Activated T-cell treated with anti-CD3 and anti-CD28 coated beads, Interleukin-2, amount 50 U/mL, for 24 hours (primary cell): ENCODE results near the gene NTNG1.
"Not testable (repeated sequence)": the region's sequence is repeated elsewhere in the genome, so short reads cannot be mapped to it uniquely, and the experiment has no call there.

Experiments used
- DNase-seq: peaks from one replicate; pipeline ENCODE4 v3.0.0-alpha.2; 2020
- H3K27ac Mint-ChIP-seq: 2 replicates; pipeline ENCODE4 v1.8.0; 2020; ENCODE audit warnings: mild to moderate bottlenecking, mixed read lengths
- H3K27me3 Mint-ChIP-seq: 2 replicates; pipeline ENCODE4 v1.8.0; 2020; ENCODE audit warnings: mixed read lengths
- H3K36me3 Mint-ChIP-seq: 2 replicates; pipeline ENCODE4 v1.8.0; 2020; ENCODE audit warnings: low read depth, mixed read lengths
- H3K4me1 Mint-ChIP-seq: 2 replicates; pipeline ENCODE4 v1.8.0; 2020; ENCODE audit warnings: low read depth, mixed read lengths
- H3K4me3 Mint-ChIP-seq: 2 replicates; pipeline ENCODE4 v1.8.0; 2020; ENCODE audit warnings: mild to moderate bottlenecking, moderate library complexity, mixed read lengths
- H3K9me3 Mint-ChIP-seq: 2 replicates; pipeline ENCODE4 v1.8.0; 2020; ENCODE audit warnings: mixed read lengths

The NTNG1 gene

GRCh38 chr1:107162745-107163144 is 21.9 kb downstream of the NTNG1 start:
- Mint-ChIP-seq H3K27me3 (peaks cover 14% of the 10 kb centered on the region), H3K36me3 (no peaks in the 10 kb centered on the region), H3K4me3 (no peak overlapping the region), H3K4me1 (no peaks in the 10 kb centered on the region), H3K27ac (no peak overlapping the region), H3K9me3 (peaks cover 4% of the 10 kb centered on the region)
- DNase-seq, result no peak

- not testable (repeated sequence) for H3K27ac Mint-ChIP-seq, H3K36me3 Mint-ChIP-seq, DNase-seq, H3K4me3 Mint-ChIP-seq, H3K9me3 Mint-ChIP-seq, H3K4me1 Mint-ChIP-seq
- peaks cover 11% of the 10 kb centered on the region for H3K27me3 Mint-ChIP-seq
Observed at GRCh38 chr1:107164901-107165300, 24.1 kb downstream of the NTNG1 start.

GRCh38 chr1:107169615-107170014 is 28.8 kb downstream of the NTNG1 start:
- DNase-seq, result no peak

GRCh38 chr1:107171333-107171732 is 30.5 kb downstream of the NTNG1 start:
- DNase-seq, result no peak
- Mint-ChIP-seq H3K27ac (no peak overlapping the region), H3K4me3 (no peak overlapping the region), H3K27me3 (no peaks in the 10 kb centered on the region), H3K36me3 (no peaks in the 10 kb centered on the region), H3K4me1 (no peaks in the 10 kb centered on the region), H3K9me3 (no peaks in the 10 kb centered on the region)

More at GRCh38 chr1:107169615-107170014, 28.8 kb downstream of the NTNG1 start:
- no peak overlapping the region for H3K27ac Mint-ChIP-seq
- H3K36me3 Mint-ChIP-seq, result no peaks in the 10 kb centered on the region
- H3K9me3 Mint-ChIP-seq, result peaks cover 4% of the 10 kb centered on the region
- no peak overlapping the region for H3K4me3 Mint-ChIP-seq
- no peaks in the 10 kb centered on the region for H3K4me1 Mint-ChIP-seq
- H3K27me3 Mint-ChIP-seq, result no peaks in the 10 kb centered on the region

GRCh38 chr1:107172450-107173170 is 31.8 kb downstream of the NTNG1 start:
- Mint-ChIP-seq H3K4me3 (no peak overlapping the region), H3K9me3 (no peaks in the 10 kb centered on the region), H3K36me3 (no peaks in the 10 kb centered on the region), H3K27ac (no peak overlapping the region), H3K27me3 (no peaks in the 10 kb centered on the region), H3K4me1 (no peaks in the 10 kb centered on the region)
- no peak for DNase-seq

- H3K9me3 Mint-ChIP-seq, result no peaks in the 10 kb centered on the region
- H3K36me3 Mint-ChIP-seq, result no peaks in the 10 kb centered on the region
- DNase-seq, result no peak
- no peaks in the 10 kb centered on the region for H3K4me1 Mint-ChIP-seq
- H3K4me3 Mint-ChIP-seq, result no peak overlapping the region
- H3K27ac Mint-ChIP-seq, result no peak overlapping the region
- H3K27me3 Mint-ChIP-seq, result peaks cover 2% of the 10 kb centered on the region
Observed at GRCh38 chr1:107175102-107175909, 34.5 kb downstream of the NTNG1 start.

- H3K27ac Mint-ChIP-seq, result no peak overlapping the region
- H3K9me3 Mint-ChIP-seq, result no peaks in the 10 kb centered on the region
- H3K36me3 Mint-ChIP-seq, result no peaks in the 10 kb centered on the region
- no peak for DNase-seq
- H3K4me1 Mint-ChIP-seq, result no peaks in the 10 kb centered on the region
- H3K27me3 Mint-ChIP-seq, result peaks cover 8% of the 10 kb centered on the region
- H3K4me3 Mint-ChIP-seq, result no peak overlapping the region
Observed at GRCh38 chr1:107181253-107181969, 40.6 kb downstream of the NTNG1 start.

GRCh38 chr1:107183011-107183410 is 42.2 kb downstream of the NTNG1 start:
- peaks cover 8% of the 10 kb centered on the region for H3K27me3 Mint-ChIP-seq
- H3K36me3 Mint-ChIP-seq, result no peaks in the 10 kb centered on the region
- H3K9me3 Mint-ChIP-seq, result no peaks in the 10 kb centered on the region
- no peak overlapping the region for H3K27ac Mint-ChIP-seq
- DNase-seq, result no peak
- H3K4me3 Mint-ChIP-seq, result no peak overlapping the region
- no peaks in the 10 kb centered on the region for H3K4me1 Mint-ChIP-seq

- H3K27me3 Mint-ChIP-seq, result peaks cover 5% of the 10 kb centered on the region
- H3K4me3 Mint-ChIP-seq, result no peak overlapping the region
- H3K9me3 Mint-ChIP-seq, result peaks cover under 1% of the 10 kb centered on the region
- H3K36me3 Mint-ChIP-seq, result no peaks in the 10 kb centered on the region
- no peak overlapping the region for H3K27ac Mint-ChIP-seq
- no peaks in the 10 kb centered on the region for H3K4me1 Mint-ChIP-seq
- no peak for DNase-seq
Observed at GRCh38 chr1:107184888-107185287, 44.0 kb downstream of the NTNG1 start.

- no peaks in the 10 kb centered on the region for H3K4me1 Mint-ChIP-seq
- H3K9me3 Mint-ChIP-seq, result peaks cover 3% of the 10 kb centered on the region
- H3K4me3 Mint-ChIP-seq, result no peak overlapping the region
- no peak overlapping the region for H3K27ac Mint-ChIP-seq
- H3K27me3 Mint-ChIP-seq, result peaks cover 5% of the 10 kb centered on the region
- no peak for DNase-seq
- H3K36me3 Mint-ChIP-seq, result no peaks in the 10 kb centered on the region
Observed at GRCh38 chr1:107187399-107187798, 46.6 kb downstream of the NTNG1 start.

- Mint-ChIP-seq H3K4me1 (no peaks in the 10 kb centered on the region), H3K4me3 (no peak overlapping the region), H3K36me3 (no peaks in the 10 kb centered on the region), H3K9me3 (peaks cover 3% of the 10 kb centered on the region), H3K27me3 (peaks cover 5% of the 10 kb centered on the region), H3K27ac (no peak overlapping the region)
- no peak for DNase-seq
Observed at GRCh38 chr1:107188160-107188559, 47.3 kb downstream of the NTNG1 start.

- no peaks in the 10 kb centered on the region for H3K27me3 Mint-ChIP-seq
- no peaks in the 10 kb centered on the region for H3K36me3 Mint-ChIP-seq
- H3K4me3 Mint-ChIP-seq, result no peak overlapping the region
- peaks cover 3% of the 10 kb centered on the region for H3K9me3 Mint-ChIP-seq
- DNase-seq, result no peak
- no peak overlapping the region for H3K27ac Mint-ChIP-seq
- no peaks in the 10 kb centered on the region for H3K4me1 Mint-ChIP-seq
Observed at GRCh38 chr1:107194380-107194779, 53.5 kb downstream of the NTNG1 start.

- no peaks in the 10 kb centered on the region for H3K27me3 Mint-ChIP-seq
- no peaks in the 10 kb centered on the region for H3K4me1 Mint-ChIP-seq
- H3K27ac Mint-ChIP-seq, result no peak overlapping the region
- no peak overlapping the region for H3K4me3 Mint-ChIP-seq
- no peak for DNase-seq
- H3K9me3 Mint-ChIP-seq, result no peaks in the 10 kb centered on the region
- H3K36me3 Mint-ChIP-seq, result no peaks in the 10 kb centered on the region
Observed at GRCh38 chr1:107195476-107195875, 54.6 kb downstream of the NTNG1 start.

GRCh38 chr1:107196973-107197562 is 56.2 kb downstream of the NTNG1 start:
- no peak overlapping the region for H3K27ac Mint-ChIP-seq
- H3K4me1 Mint-ChIP-seq, result no peaks in the 10 kb centered on the region
- H3K27me3 Mint-ChIP-seq, result no peaks in the 10 kb centered on the region
- H3K4me3 Mint-ChIP-seq, result no peak overlapping the region
- DNase-seq, result no peak
- no peaks in the 10 kb centered on the region for H3K36me3 Mint-ChIP-seq
- no peaks in the 10 kb centered on the region for H3K9me3 Mint-ChIP-seq
